NCI-H345 (cell line): ENCODE results near the gene MTCH1.

ENCODE experiments used
- DNase-seq: peaks from one replicate; lab custom pipeline; 2025; lab: John Stamatoyannopoulos, UW

Gene MTCH1

GRCh38 chr6:36926708-36927513 is 59.1 kb downstream of the MTCH1 start:
- DNase-seq = no peak

GRCh38 chr6:36925809-36926208 is 60.2 kb downstream of the MTCH1 start:
- no peak for DNase-seq

GRCh38 chr6:36924778-36925374 is 61.1 kb downstream of the MTCH1 start:
- DNase-seq = no peak

- DNase-seq = no peak
Measured at GRCh38 chr6:36924131-36924530, 61.9 kb downstream of the MTCH1 start.

- DNase-seq = no peak
Measured at GRCh38 chr6:36920546-36920945, 65.5 kb downstream of the MTCH1 start.

- DNase-seq = no peak
Measured at GRCh38 chr6:36920049-36920448, 65.9 kb downstream of the MTCH1 start.
